Nephron (organoid): ENCODE results near the gene PRKAR1B.

Experiments used
- H3K27ac Mint-ChIP-seq, 3 experiments: 2 replicates each; pipeline ENCODE4 v1.8.0; 2020; ENCODE audit warnings: mixed read lengths in 3 of 3, mild to moderate bottlenecking in 2 of 3, moderate library complexity in 1 of 3
- H3K27me3 Mint-ChIP-seq: 2 replicates; pipeline ENCODE4 v1.8.0; 2021; ENCODE audit warnings: low read depth, mild to moderate bottlenecking, moderate library complexity, mixed read lengths
- H3K36me3 Mint-ChIP-seq: 2 replicates; pipeline ENCODE4 v1.8.0; 2020; ENCODE audit warnings: low read depth, mixed read lengths
- H3K4me1 Mint-ChIP-seq: 2 replicates; pipeline ENCODE4 v1.8.0; 2020; ENCODE audit warnings: mixed read lengths
- H3K4me3 Mint-ChIP-seq, 3 experiments: 2 replicates each; pipeline ENCODE4 v1.8.0; 2020; ENCODE audit warnings: mild to moderate bottlenecking in 3 of 3, mixed read lengths in 3 of 3, moderate library complexity in 2 of 3
- H3K9me3 Mint-ChIP-seq: 2 replicates; pipeline ENCODE4 v1.8.0; 2020; ENCODE audit warnings: mixed read lengths
- CTCF ChIP-seq, 3 experiments: fragments of 200-600 bp; sonication (generic); IDR thresholded peaks; one replicate each; pipeline ENCODE4 v1.5.0; 2021; ENCODE audit warnings: antibody characterized with exemption in 3 of 3; ENCODE audit not compliant: unreplicated experiment in 3 of 3

Gene PRKAR1B

GRCh38 chr7:589781-590575 is 137.1 kb downstream of the PRKAR1B start:
- Mint-ChIP-seq H3K4me3 (no peak overlapping the region), H3K9me3 (peaks cover 12% of the 10 kb centered on the region), H3K27ac (no peak overlapping the region), H3K36me3 (peaks cover 45% of the 10 kb centered on the region), H3K27me3 (no peaks in the 10 kb centered on the region), H3K4me1 (peaks cover 31% of the 10 kb centered on the region)
- TF ChIP-seq CTCF (IDR thresholded peaks at IDR 0.05; ENCODE audit: unreplicated experiment in 3 of 3): no peak

- TF ChIP-seq CTCF (IDR thresholded peaks at IDR 0.05; ENCODE audit: unreplicated experiment in 3 of 3): no peak
Observed at GRCh38 chr7:587767-588166, 139.3 kb downstream of the PRKAR1B start.

GRCh38 chr7:586494-586893 is 140.6 kb downstream of the PRKAR1B start:
- H3K27me3 Mint-ChIP-seq: peaks cover 3% of the 10 kb centered on the region
- peaks cover 26% of the 10 kb centered on the region for H3K4me1 Mint-ChIP-seq
- peaks cover 57% of the 10 kb centered on the region for H3K36me3 Mint-ChIP-seq
- no peak overlapping the region for H3K4me3 Mint-ChIP-seq
- no peak for TF ChIP-seq CTCF (IDR thresholded peaks at IDR 0.05; ENCODE audit: unreplicated experiment in 3 of 3)
- H3K9me3 Mint-ChIP-seq: peaks cover 12% of the 10 kb centered on the region
- H3K27ac Mint-ChIP-seq: no peak overlapping the region

More at GRCh38 chr7:587767-588166, 139.3 kb downstream of the PRKAR1B start:
- peak overlapping the region; percentile 1 to 76 (median 68) for H3K27ac Mint-ChIP-seq
- H3K9me3 Mint-ChIP-seq: peaks cover 12% of the 10 kb centered on the region
- peak overlapping the region in 1 of 3 experiments; percentile 28 for H3K4me3 Mint-ChIP-seq
- H3K4me1 Mint-ChIP-seq: peaks cover 31% of the 10 kb centered on the region
- peaks cover 57% of the 10 kb centered on the region for H3K36me3 Mint-ChIP-seq
- H3K27me3 Mint-ChIP-seq: peaks cover 3% of the 10 kb centered on the region

GRCh38 chr7:585873-586272 is 141.2 kb downstream of the PRKAR1B start:
- Mint-ChIP-seq H3K4me3 (no peak overlapping the region), H3K4me1 (peaks cover 22% of the 10 kb centered on the region)
- TF ChIP-seq CTCF (IDR thresholded peaks at IDR 0.05; ENCODE audit: unreplicated experiment in 3 of 3): no peak

GRCh38 chr7:585229-585711 is 141.8 kb downstream of the PRKAR1B start:
- Mint-ChIP-seq H3K36me3 (peaks cover 57% of the 10 kb centered on the region), H3K4me1 (peaks cover 17% of the 10 kb centered on the region), H3K27me3 (peaks cover 3% of the 10 kb centered on the region), H3K4me3 (no peak overlapping the region), H3K9me3 (peaks cover 12% of the 10 kb centered on the region), H3K27ac (no peak overlapping the region)
- no peak for TF ChIP-seq CTCF (IDR thresholded peaks at IDR 0.05; ENCODE audit: unreplicated experiment in 3 of 3)

More at GRCh38 chr7:585873-586272, 141.2 kb downstream of the PRKAR1B start:
- Mint-ChIP-seq H3K36me3 (peaks cover 57% of the 10 kb centered on the region), H3K27me3 (peaks cover 3% of the 10 kb centered on the region), H3K9me3 (peaks cover 12% of the 10 kb centered on the region), H3K27ac (peak overlapping the region in 1 of 3 experiments; percentile 11)
